ENCODE data around the gene SLIT3. TPM values are rescaled to one million over a fixed set of nuclear protein-coding genes. Genes with fewer than 3 reads are reported as not detected.

SLIT3 gene
- total RNA-seq, 4 donors from 2014 or later: 41.1 to 86.6 (median 62.7) TPM

GRCh38 chr5:169079697-169080096 lies 221.2 kb downstream of the SLIT3 start:
- no peaks in the 10 kb centered on the region for H3K27me3 ChIP-seq
- H3K36me3 ChIP-seq: no peaks in the 10 kb centered on the region
- no peak overlapping the region for H3K27ac ChIP-seq (replicated peaks in 1 of 4)
- DNase-seq (ENCODE audit: extremely low spot score): no peak
- H3K9me3 ChIP-seq: no peaks in the 10 kb centered on the region
- H3K4me1 ChIP-seq: peaks cover 0 to 24% (median 12%) of the 10 kb centered on the region in 4 donors
- H3K4me3 ChIP-seq: no peak overlapping the region
- TF ChIP-seq POLR2AphosphoS5 (IDR thresholded peaks at IDR 0.05) (no peak), EP300 (IDR thresholded peaks at IDR 0.05) (no peak), POLR2A (IDR thresholded peaks at IDR 0.05; ENCODE audit: low read depth) (no peak), CTCF (IDR thresholded peaks at IDR 0.05) (no peak)
- 86% methylated on average over 2 of the region's 2 CpGs for WGBS
- intact Hi-C loops (cut with DNase I): no loop called here

GRCh38 chr5:169074839-169075238 lies 226.1 kb downstream of the SLIT3 start:
- no peaks in the 10 kb centered on the region for H3K36me3 ChIP-seq
- TF ChIP-seq POLR2AphosphoS5 (IDR thresholded peaks at IDR 0.05) (no peak), CTCF (IDR thresholded peaks at IDR 0.05) (no peak), EP300 (IDR thresholded peaks at IDR 0.05) (no peak), POLR2A (IDR thresholded peaks at IDR 0.05; ENCODE audit: low read depth) (no peak)
- H3K4me3 ChIP-seq: no peak overlapping the region
- H3K4me1 ChIP-seq: peaks cover 0 to 6% (median 0%) of the 10 kb centered on the region in 4 donors
- no peaks in the 10 kb centered on the region for H3K9me3 ChIP-seq
- no peak for DNase-seq (ENCODE audit: extremely low spot score)
- 52% methylated on average over 3 of the region's 3 CpGs for WGBS
- no peak overlapping the region for H3K27ac ChIP-seq (replicated peaks in 1 of 4)
- H3K27me3 ChIP-seq: no peaks in the 10 kb centered on the region
- intact Hi-C loops (cut with DNase I): no loop called here

- Histone ChIP-seq H3K27ac (replicated peaks in 1 of 4) (no peak overlapping the region), H3K36me3 (no peaks in the 10 kb centered on the region), H3K27me3 (no peaks in the 10 kb centered on the region), H3K4me3 (no peak overlapping the region), H3K4me1 (peaks cover 6 to 16% (median 9%) of the 10 kb centered on the region in 4 donors), H3K9me3 (no peaks in the 10 kb centered on the region)
- DNase-seq (ENCODE audit: extremely low spot score): no peak
- intact Hi-C loops (cut with DNase I): no loop called here
- TF ChIP-seq CTCF (IDR thresholded peaks at IDR 0.05) (no peak), POLR2AphosphoS5 (IDR thresholded peaks at IDR 0.05) (no peak), EP300 (IDR thresholded peaks at IDR 0.05) (no peak), POLR2A (IDR thresholded peaks at IDR 0.05; ENCODE audit: low read depth) (no peak)
Observed at GRCh38 chr5:169072233-169072632, 228.7 kb downstream of the SLIT3 start.

GRCh38 chr5:169070413-169070812 lies 230.5 kb downstream of the SLIT3 start:
- TF ChIP-seq EP300 (IDR thresholded peaks at IDR 0.05): no peak
- no peak for TF ChIP-seq POLR2A (IDR thresholded peaks at IDR 0.05; ENCODE audit: low read depth)
- TF ChIP-seq CTCF (IDR thresholded peaks at IDR 0.05): no peak
- no peak for TF ChIP-seq POLR2AphosphoS5 (IDR thresholded peaks at IDR 0.05)

GRCh38 chr5:169067751-169068173 lies 233.2 kb downstream of the SLIT3 start:
- TF ChIP-seq POLR2A (IDR thresholded peaks at IDR 0.05; ENCODE audit: low read depth) (no peak), POLR2AphosphoS5 (IDR thresholded peaks at IDR 0.05) (no peak), CTCF (IDR thresholded peaks at IDR 0.05) (no peak), EP300 (IDR thresholded peaks at IDR 0.05) (no peak)
- 60% methylated on average over 2 of the region's 2 CpGs for WGBS
- no peaks in the 10 kb centered on the region for H3K27me3 ChIP-seq
- no peak for DNase-seq (ENCODE audit: extremely low spot score)
- H3K4me3 ChIP-seq: no peak overlapping the region
- H3K27ac ChIP-seq (replicated peaks in 1 of 4): no peak overlapping the region
- no peaks in the 10 kb centered on the region for H3K9me3 ChIP-seq
- intact Hi-C loops (cut with DNase I): no loop called here
- peaks cover 16 to 40% (median 32%) of the 10 kb centered on the region in 4 donors for H3K4me1 ChIP-seq
- no peaks in the 10 kb centered on the region for H3K36me3 ChIP-seq

More at GRCh38 chr5:169070413-169070812, 230.5 kb downstream of the SLIT3 start:
- Histone ChIP-seq H3K36me3 (no peaks in the 10 kb centered on the region), H3K9me3 (no peaks in the 10 kb centered on the region), H3K27ac (replicated peaks in 1 of 4) (no peak overlapping the region), H3K27me3 (no peaks in the 10 kb centered on the region), H3K4me3 (no peak overlapping the region), H3K4me1 (peaks cover 9 to 21% (median 17%) of the 10 kb centered on the region in 4 donors)
- no peak for DNase-seq (ENCODE audit: extremely low spot score)
- intact Hi-C loops (cut with DNase I): no loop called here
- WGBS: 81% methylated on average over 4 of the region's 4 CpGs

All from esophagus muscularis mucosa (tissue), 4 donors.